NT2/D1 (cell line): ENCODE data around the gene PSMD2.

Experiments
- YY1 ChIP-seq: IDR thresholded peaks from 2 replicates; pipeline ENCODE4 v1.6.1; 2011; ENCODE audit not compliant: insufficient read length, insufficient read depth
- ZNF274 ChIP-seq: IDR thresholded peaks from 2 replicates; pipeline ENCODE4 v1.6.1; 2011; ENCODE audit warnings: mild to moderate bottlenecking, low read depth, low read length

DNA sequence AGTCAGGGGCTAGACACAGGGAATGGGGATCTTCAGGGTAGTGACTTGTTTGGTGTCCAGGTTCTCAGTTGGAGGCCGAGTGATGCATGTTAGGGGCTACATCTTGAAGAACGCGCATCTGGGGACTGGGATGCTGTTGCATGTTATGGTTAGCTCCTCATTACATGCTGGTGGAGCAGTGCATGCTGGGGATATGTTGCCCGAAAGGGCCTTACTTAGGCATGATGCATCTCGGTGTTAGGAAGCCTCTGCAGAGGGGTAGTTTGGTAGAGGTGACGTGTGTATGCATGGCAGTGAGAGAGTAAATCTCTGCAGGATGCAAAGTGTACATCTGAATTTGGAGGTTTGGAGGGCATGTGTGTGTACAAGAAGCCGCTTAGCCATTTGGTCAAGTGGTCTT lies 17.8 kb downstream of the PSMD2 start:
- TF ChIP-seq YY1 (no peak), ZNF274 (no peak)
